ENCODE measurements around the gene ALDH2. TPM values are rescaled to one million over a fixed set of nuclear protein-coding genes. Genes with fewer than 3 reads are reported as not detected.
A peak's percentile ranks its signal among the peaks of the same experiment; 100 is the strongest.

ALDH2 gene
- total RNA-seq, 6 donors from 2014 or later = 138 to 573 (median 265) TPM

DNA sequence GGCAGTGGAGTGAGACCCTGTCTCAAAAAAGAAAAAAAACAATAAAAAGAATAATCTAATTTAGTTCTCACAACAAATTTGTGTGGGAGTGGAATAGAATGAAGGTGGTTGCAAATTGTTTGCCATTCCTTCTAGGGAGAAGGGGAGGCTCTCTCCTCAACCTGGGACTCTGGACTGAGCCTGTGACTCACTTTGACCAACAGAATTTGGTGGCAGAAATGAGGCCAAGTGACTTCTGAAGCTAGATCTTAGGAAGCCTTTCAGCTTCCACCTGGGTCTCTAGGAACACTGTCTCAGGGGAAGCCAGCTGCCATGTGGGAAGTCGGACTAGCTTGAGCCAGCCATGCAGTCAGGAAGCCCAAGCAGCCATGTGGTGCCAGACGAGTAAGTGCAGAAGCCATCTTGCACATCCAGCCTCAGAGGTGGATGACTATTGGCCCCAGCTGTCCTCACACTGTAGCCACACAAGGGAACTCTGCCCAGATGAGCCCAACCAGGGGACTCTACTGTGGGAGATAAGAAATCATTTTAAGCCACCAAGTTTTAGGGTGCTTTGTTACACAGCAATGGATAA, 14.4 kb downstream of the ALDH2 start:
- H3K36me3 ChIP-seq = peaks cover 24 to 63% (median 49%) of the 10 kb centered on the region in 4 donors
- no peaks in the 10 kb centered on the region for H3K27me3 ChIP-seq
- no peak overlapping the region for H3K4me3 ChIP-seq
- TF ChIP-seq POLR2A (IDR thresholded peaks at IDR 0.05) (no peak), EP300 (IDR thresholded peaks at IDR 0.05) (no peak), POLR2AphosphoS5 (IDR thresholded peaks at IDR 0.05) (no peak)
- TF ChIP-seq, protein P1, sequence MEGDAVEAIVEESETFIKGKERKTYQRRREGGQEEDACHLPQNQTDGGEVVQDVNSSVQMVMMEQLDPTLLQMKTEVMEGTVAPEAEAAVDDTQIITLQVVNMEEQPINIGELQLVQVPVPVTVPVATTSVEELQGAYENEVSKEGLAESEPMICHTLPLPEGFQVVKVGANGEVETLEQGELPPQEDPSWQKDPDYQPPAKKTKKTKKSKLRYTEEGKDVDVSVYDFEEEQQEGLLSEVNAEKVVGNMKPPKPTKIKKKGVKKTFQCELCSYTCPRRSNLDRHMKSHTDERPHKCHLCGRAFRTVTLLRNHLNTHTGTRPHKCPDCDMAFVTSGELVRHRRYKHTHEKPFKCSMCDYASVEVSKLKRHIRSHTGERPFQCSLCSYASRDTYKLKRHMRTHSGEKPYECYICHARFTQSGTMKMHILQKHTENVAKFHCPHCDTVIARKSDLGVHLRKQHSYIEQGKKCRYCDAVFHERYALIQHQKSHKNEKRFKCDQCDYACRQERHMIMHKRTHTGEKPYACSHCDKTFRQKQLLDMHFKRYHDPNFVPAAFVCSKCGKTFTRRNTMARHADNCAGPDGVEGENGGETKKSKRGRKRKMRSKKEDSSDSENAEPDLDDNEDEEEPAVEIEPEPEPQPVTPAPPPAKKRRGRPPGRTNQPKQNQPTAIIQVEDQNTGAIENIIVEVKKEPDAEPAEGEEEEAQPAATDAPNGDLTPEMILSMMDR (IDR thresholded peaks at IDR 0.05) = no peak
- DNase-seq (no peak), ATAC-seq (ENCODE audit: low FRiP score in 2 of 2) (no peak)
- peak overlapping the region; percentile 18 to 98 (median 94) for H3K27ac ChIP-seq
- WGBS, 2 donors = 96% methylated on average over 2 of the region's 2 CpGs; no CpG with 5 or more reads in 1 of the 2 donors
- no peaks in the 10 kb centered on the region for H3K9me3 ChIP-seq
- H3K4me1 ChIP-seq = peaks cover 38 to 69% (median 50%) of the 10 kb centered on the region in 4 donors

DNA sequence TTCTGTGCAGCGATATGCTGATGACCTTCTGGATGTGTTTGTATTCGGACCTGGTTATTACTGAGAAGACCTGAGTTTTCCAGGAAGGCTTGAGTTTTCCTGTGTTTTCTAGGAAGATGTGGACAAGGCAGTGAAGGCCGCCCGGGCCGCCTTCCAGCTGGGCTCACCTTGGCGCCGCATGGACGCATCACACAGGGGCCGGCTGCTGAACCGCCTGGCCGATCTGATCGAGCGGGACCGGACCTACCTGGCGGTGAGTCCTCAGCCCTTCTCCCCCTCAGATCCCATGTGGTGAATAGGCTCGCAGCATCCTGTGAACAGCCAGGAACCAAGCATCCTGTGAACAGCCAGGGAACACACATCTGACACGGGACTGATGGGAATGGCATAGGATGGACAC, 16.3 kb downstream of the ALDH2 start:
- no peaks in the 10 kb centered on the region for H3K9me3 ChIP-seq
- no peak overlapping the region for H3K4me3 ChIP-seq
- H3K4me1 ChIP-seq = peaks cover 27 to 64% (median 38%) of the 10 kb centered on the region in 4 donors
- 90 to 93% methylated on average over 9 to 17 of the region's 17 CpGs for WGBS, 2 donors
- H3K36me3 ChIP-seq = peaks cover 24 to 78% (median 61%) of the 10 kb centered on the region in 4 donors
- TF ChIP-seq, protein P1 (IDR thresholded peaks at IDR 0.05) = no peak
- no peak for TF ChIP-seq EP300 (IDR thresholded peaks at IDR 0.05)
- no peak for TF ChIP-seq POLR2A (IDR thresholded peaks at IDR 0.05)
- TF ChIP-seq POLR2AphosphoS5 (IDR thresholded peaks at IDR 0.05) = no peak
- no peaks in the 10 kb centered on the region for H3K27me3 ChIP-seq
- peak overlapping the region in 1 of 4 donors; percentile 92 for H3K27ac ChIP-seq
- ATAC-seq (ENCODE audit: low FRiP score in 2 of 2) (no peak), DNase-seq (peak in 1 of 2 donors; percentile 75)

DNA sequence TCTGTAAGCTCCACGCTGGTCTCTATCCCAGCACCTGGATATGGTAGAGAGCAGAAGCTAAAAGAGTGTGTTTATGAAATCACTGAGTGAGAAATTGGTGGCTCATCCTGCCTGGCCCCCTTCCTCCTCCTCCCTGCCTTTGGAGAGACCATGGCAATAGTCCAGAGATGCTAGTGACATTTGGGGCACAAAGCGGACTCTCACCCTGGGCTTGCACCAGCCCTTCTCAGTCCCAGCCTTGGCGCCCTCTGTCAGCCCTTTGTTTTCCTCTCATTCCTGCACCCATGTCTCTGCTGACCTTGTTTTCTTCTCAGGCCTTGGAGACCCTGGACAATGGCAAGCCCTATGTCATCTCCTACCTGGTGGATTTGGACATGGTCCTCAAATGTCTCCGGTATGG, 18.2 kb downstream of the ALDH2 start:
- H3K9me3 ChIP-seq = no peaks in the 10 kb centered on the region
- no peak for DNase-seq
- peaks cover 28 to 93% (median 71%) of the 10 kb centered on the region in 4 donors for H3K36me3 ChIP-seq
- no peak for ATAC-seq (ENCODE audit: low FRiP score in 2 of 2)
- H3K4me3 ChIP-seq = no peak overlapping the region
- H3K27me3 ChIP-seq = no peaks in the 10 kb centered on the region
- peaks cover 9 to 45% (median 26%) of the 10 kb centered on the region in 4 donors for H3K4me1 ChIP-seq
- H3K27ac ChIP-seq = peak overlapping the region in 2 of 4 donors; percentile 20 to 54
- TF ChIP-seq, protein P1 (IDR thresholded peaks at IDR 0.05) = no peak
- TF ChIP-seq POLR2A (IDR thresholded peaks at IDR 0.05) = no peak
- no peak for TF ChIP-seq POLR2AphosphoS5 (IDR thresholded peaks at IDR 0.05)
- no peak for TF ChIP-seq EP300 (IDR thresholded peaks at IDR 0.05)
- WGBS, 2 donors = 90 to 95% methylated on average over 4 of the region's 4 CpGs

DNA sequence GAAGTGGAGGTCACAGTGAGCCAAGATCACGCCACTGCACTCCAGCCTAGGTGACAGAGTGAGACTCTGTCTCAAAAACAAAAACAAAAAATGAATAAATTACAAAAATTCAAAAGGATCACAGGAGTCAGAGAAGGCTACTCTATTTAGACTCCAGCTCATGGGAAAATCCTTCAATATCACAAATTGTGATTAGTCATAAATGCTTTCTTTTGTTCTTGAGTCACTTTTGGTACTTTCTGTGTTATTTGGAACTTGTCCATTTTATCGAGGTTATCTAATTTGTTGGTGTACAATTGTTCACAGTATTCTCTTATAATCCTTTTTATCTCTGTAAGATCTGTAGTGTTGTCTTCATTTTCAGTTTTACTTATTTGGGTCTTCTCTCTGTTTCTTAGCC, 18.9 kb downstream of the ALDH2 start:
- Histone ChIP-seq H3K27me3 (no peaks in the 10 kb centered on the region), H3K4me3 (no peak overlapping the region), H3K36me3 (peaks cover 35 to 97% (median 78%) of the 10 kb centered on the region in 4 donors), H3K4me1 (peaks cover 3 to 38% (median 22%) of the 10 kb centered on the region in 4 donors), H3K27ac (peak overlapping the region in 2 of 4 donors; percentile 8 to 54), H3K9me3 (no peaks in the 10 kb centered on the region)
- 63 to 79% methylated on average over 2 of the region's 2 CpGs for WGBS, 2 donors
- DNase-seq = no peak
- ATAC-seq (ENCODE audit: low FRiP score in 2 of 2) = no peak
- TF ChIP-seq EP300 (IDR thresholded peaks at IDR 0.05) = no peak
- TF ChIP-seq POLR2A (IDR thresholded peaks at IDR 0.05) = no peak
- TF ChIP-seq POLR2AphosphoS5 (IDR thresholded peaks at IDR 0.05) = no peak
- TF ChIP-seq, protein P1 (IDR thresholded peaks at IDR 0.05) = no peak
